ENCODE results near the gene GLB1L2.
"Not testable (repeated sequence)": the region's sequence is repeated elsewhere in the genome, so short reads cannot be mapped to it uniquely, and the experiment has no call there.

The GLB1L2 gene

GRCh38 chr11:134330611-134331353 lies 1.0 kb upstream of the GLB1L2 start:
- DNase-seq = no peak

GRCh38 chr11:134332189-134332631 lies 422 bp downstream of the GLB1L2 start:
- peak; percentile 43 for DNase-seq

- DNase-seq = no peak
These were observed 994 bp downstream of the GLB1L2 start for GRCh38 chr11:134332782-134333181.

GRCh38 chr11:134333312-134333711 lies 1.5 kb downstream of the GLB1L2 start:
- no peak for DNase-seq

GRCh38 chr11:134333946-134334345 lies 2.2 kb downstream of the GLB1L2 start:
- DNase-seq = no peak

- DNase-seq = no peak
These were observed 3.2 kb downstream of the GLB1L2 start for GRCh38 chr11:134334796-134335571.

GRCh38 chr11:134337051-134337450 lies 5.3 kb downstream of the GLB1L2 start:
- no peak for DNase-seq

GRCh38 chr11:134338068-134338467 lies 6.3 kb downstream of the GLB1L2 start:
- no peak for DNase-seq

- DNase-seq = no peak
These were observed 6.9 kb downstream of the GLB1L2 start for GRCh38 chr11:134338654-134339053.

GRCh38 chr11:134339756-134340155 lies 8.0 kb downstream of the GLB1L2 start:
- DNase-seq = no peak

GRCh38 chr11:134340354-134340964 lies 8.7 kb downstream of the GLB1L2 start:
- no peak for DNase-seq

- DNase-seq = no peak
These were observed 10.2 kb downstream of the GLB1L2 start for GRCh38 chr11:134341805-134342571.

- DNase-seq = no peak
These were observed 11.0 kb downstream of the GLB1L2 start for GRCh38 chr11:134342572-134343340.

- no peak for DNase-seq
These were observed 11.9 kb downstream of the GLB1L2 start for GRCh38 chr11:134343646-134344045.

- not testable (repeated sequence) for DNase-seq
These were observed 12.9 kb downstream of the GLB1L2 start for GRCh38 chr11:134344497-134345236.

- DNase-seq = no peak
These were observed 13.4 kb downstream of the GLB1L2 start for GRCh38 chr11:134345237-134345550.

- DNase-seq = no peak
These were observed 14.6 kb downstream of the GLB1L2 start for GRCh38 chr11:134346101-134346975.

- no peak for DNase-seq
These were observed 15.2 kb downstream of the GLB1L2 start for GRCh38 chr11:134346976-134347350.

GRCh38 chr11:134347441-134347840 lies 15.7 kb downstream of the GLB1L2 start:
- no peak for DNase-seq

GRCh38 chr11:134349109-134349801 lies 17.5 kb downstream of the GLB1L2 start:
- DNase-seq = no peak

Data from stimulated activated CD4-positive, alpha-beta T cell treated with anti-CD3 and anti-CD28 coated beads, Interleukin-15, amount 100 ng/mL, for 24 hours (primary cell).